Fibroblast of mammary gland (primary cell): ENCODE measurements around the gene ATXN1.
A peak's percentile ranks its signal among the peaks of the same experiment; 100 is the strongest.

ENCODE experiments used
- DNase-seq: peaks from one replicate; pipeline ENCODE4 v3.0.0-alpha.2; 2010; ENCODE audit warnings: low read depth
- H3K4me3 ChIP-seq: 2 replicates; pipeline ENCODE4 v1.5.1; 2011; ENCODE audit warnings: low read depth, mild to moderate bottlenecking, low read length, moderate library complexity; ENCODE audit not compliant: control insufficient read depth
- CTCF ChIP-seq: conservative IDR thresholded peaks from 2 replicates; pipeline ENCODE4 v1.5.1; 2011; ENCODE audit warnings: low read depth, low read length, inconsistent platforms; ENCODE audit not compliant: control insufficient read depth, insufficient read depth

The ATXN1 gene

GRCh38 chr6:16759646-16760515 is 1.4 kb downstream of the ATXN1 start:
- peak overlapping the region; percentile 70 for H3K4me3 ChIP-seq
- DNase-seq = peak; percentile 83
- TF ChIP-seq CTCF = no peak

GRCh38 chr6:16759181-16759645 is 2.0 kb downstream of the ATXN1 start:
- H3K4me3 ChIP-seq = peak overlapping the region; percentile 70
- TF ChIP-seq CTCF = no peak
- DNase-seq = peak; percentile 26

GRCh38 chr6:16758163-16758975 is 2.9 kb downstream of the ATXN1 start:
- peak overlapping the region; percentile 70 for H3K4me3 ChIP-seq
- DNase-seq = peak; percentile 34
- no peak for TF ChIP-seq CTCF

GRCh38 chr6:16757332-16757731 is 3.9 kb downstream of the ATXN1 start:
- no peak for TF ChIP-seq CTCF
- peak; percentile 40 for DNase-seq
- no peak overlapping the region for H3K4me3 ChIP-seq

- H3K4me3 ChIP-seq = no peak overlapping the region
- DNase-seq = no peak
- TF ChIP-seq CTCF = no peak
Measured at GRCh38 chr6:16756660-16757255, 4.5 kb downstream of the ATXN1 start.

GRCh38 chr6:16755544-16755943 is 5.7 kb downstream of the ATXN1 start:
- TF ChIP-seq CTCF = no peak
- no peak for DNase-seq
- H3K4me3 ChIP-seq = no peak overlapping the region
